Activated CD8-positive, alpha-beta memory T cell treated with anti-CD3 and anti-CD28 coated beads, Interleukin-2, amount 50 U/mL, for 24 hours (primary cell): ENCODE data around the gene ISM1.

Source experiments
- DNase-seq: peaks from one replicate; pipeline ENCODE4 v3.0.0-alpha.2; 2020; ENCODE audit errors: extremely low read depth

Gene ISM1

DNA sequence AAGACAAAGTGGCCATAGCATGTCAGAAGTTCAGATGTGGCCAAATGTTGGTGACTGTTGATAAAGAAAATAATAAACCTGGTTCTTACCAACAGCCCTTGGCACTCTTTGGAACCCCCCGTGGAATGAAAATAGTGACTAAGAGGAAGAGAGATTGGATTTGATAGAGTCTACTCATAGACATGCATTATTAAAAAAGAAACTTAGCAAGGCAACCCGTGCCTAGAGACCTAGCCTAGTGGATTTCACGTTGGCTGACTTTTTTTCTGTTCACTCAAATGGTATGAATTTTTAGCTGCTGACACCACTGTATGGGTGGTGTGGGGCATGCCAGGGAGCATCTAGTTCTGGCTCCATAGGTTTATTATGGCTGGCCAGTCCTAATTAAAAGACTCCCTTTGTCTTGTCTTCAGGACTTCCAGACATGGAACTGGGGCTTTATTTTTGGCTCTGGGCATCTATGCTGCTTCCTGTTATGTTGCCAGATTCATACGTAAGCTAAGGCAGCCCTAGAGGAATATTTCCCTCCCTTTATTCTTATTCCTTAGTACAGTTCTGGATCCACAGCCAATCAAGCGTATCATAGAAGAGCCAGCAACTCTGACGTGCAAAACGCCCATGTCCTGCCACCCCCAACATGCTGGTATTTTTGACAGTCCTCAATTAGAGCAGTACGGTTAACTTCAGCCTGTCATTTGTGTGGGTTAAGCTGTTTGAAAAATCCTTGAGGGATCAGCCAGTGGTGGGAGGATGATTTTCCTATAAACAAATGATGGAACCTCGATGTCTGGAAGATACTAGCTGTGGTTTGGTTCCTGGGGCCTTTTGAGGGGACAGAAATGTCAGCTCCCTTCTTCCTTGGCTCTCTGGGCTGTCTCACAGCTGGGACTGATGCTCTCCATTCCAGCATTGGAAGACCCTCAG is 127.5 kb downstream of the ISM1 start:
- no peak for DNase-seq

DNA sequence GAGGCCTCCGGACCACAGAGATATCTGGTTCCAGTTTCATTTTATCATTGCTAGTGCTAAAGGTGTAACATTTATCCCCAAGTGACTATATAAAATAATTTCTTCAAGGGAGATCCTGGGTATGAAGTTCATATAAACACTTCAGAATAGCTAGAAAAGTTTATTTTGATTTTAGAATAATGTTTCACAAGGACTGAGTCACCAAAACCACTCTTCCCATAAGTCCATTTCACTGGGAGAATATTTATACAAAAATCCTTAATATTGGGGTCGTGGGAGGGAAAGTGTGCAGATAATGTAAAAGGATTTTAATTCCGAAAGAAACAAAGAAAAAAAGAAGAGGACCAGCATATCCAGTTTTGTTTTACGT is 128.1 kb downstream of the ISM1 start:
- DNase-seq, result no peak
